Kidney capillary endothelial cell (primary cell): ENCODE measurements around the gene NENF.
"Not testable (repeated sequence)": the region's sequence is repeated elsewhere in the genome, so short reads cannot be mapped to it uniquely, and the experiment has no call there.

ENCODE experiments used
- DNase-seq: peaks from one replicate; pipeline ENCODE4 v3.0.0-alpha.2; 2018; ENCODE audit warnings: low spot score

Gene NENF

DNA sequence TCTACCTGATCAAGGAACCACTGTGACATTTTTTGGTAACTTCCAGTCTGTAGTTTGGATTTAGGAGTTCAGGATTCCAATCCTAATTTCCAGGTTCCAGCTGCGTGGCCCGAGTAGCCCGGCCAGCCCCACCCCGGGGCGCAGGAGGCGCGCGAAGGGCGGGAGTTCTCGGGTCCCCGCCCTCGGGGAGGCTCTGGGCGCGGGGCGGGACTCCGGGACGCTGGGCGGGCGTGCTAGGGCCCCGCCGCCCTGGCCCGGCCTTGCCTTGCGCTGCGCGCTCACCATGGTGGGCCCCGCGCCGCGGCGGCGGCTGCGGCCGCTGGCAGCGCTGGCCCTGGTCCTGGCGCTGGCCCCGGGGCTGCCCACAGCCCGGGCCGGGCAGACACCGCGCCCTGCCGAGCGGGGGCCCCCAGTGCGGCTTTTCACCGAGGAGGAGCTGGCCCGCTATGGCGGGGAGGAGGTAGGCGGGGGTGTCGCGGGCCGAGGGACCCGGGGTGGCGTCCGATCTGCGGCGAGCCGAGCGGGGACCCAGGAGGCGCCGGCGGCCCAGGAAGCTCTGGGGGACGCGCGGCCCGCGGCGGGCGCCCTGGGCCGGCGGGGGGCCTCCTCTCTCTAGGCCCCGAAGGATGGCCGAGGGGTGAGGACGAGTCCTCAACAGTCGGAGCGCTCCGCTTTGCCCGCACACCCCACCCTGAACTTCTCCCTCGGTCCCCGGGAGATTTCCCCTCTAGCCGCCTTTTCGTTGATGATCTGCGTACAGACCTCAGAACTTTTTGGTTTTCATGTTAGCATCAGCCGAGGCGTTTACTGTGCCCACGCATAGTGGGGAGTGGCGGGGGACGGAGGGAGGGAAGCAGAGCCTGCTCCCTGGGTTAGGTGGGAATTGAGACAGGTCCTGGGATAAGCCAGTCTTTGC, at the start of gene NENF:
TSS of gene NENF (plus strand) at position 260 of the 916 bp plus-strand sequence. CDS start at position 284, 24 bp downstream.
- peak; percentile 69 for DNase-seq

DNA sequence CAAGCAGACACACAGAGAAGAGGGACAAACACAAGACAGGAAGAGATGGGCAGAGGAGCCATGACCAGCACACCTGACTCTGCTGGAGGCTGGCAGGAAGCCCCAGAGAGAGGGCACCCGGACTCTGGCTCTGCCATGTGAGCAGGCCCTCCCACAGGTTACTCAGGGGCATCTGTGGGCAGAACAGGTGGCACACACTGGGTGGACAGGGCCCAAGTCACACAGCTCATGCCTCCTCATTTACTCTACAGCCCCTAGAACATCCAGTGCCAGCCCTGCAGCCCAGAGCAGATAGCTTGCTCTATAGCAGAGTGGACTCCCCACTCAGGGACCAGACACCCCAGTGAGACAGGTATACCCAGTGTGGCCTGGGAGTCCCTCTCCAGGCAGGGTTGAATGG, 46.7 kb upstream of the NENF start:
- DNase-seq, result no peak

DNA sequence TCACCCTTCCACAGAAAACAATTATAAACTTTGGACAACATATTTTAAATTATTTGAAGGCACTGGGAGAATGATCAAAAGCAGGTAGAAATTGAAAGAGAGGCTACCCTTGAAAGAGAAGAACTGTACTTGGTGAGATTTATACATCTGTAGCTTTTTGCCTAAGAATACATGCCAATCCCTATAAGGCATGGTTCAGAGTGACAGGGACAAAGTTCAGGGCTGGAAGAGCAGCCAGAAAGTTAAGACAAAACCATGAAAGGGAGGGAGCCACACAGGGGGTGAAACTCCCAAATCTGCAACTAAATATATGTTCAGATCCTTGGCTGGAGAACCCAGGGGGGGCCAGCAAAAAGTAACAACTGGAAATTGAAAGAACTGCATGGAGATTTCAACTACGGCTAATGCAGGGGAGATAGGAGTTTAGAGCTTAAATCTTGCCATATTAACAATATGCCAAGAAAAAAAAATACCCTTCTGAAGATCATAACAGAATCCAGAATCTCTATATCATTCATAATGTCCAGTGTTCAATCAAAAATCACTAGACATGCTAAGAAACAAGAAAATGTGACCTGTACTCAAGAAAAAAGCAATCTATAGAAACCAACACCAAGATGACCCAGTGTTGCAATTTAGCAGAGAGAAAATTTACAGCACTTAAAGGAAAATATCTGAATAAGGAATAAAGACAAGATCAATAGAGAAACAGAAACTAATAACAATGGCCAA, 43.6 kb upstream of the NENF start:
- DNase-seq, result no peak

DNA sequence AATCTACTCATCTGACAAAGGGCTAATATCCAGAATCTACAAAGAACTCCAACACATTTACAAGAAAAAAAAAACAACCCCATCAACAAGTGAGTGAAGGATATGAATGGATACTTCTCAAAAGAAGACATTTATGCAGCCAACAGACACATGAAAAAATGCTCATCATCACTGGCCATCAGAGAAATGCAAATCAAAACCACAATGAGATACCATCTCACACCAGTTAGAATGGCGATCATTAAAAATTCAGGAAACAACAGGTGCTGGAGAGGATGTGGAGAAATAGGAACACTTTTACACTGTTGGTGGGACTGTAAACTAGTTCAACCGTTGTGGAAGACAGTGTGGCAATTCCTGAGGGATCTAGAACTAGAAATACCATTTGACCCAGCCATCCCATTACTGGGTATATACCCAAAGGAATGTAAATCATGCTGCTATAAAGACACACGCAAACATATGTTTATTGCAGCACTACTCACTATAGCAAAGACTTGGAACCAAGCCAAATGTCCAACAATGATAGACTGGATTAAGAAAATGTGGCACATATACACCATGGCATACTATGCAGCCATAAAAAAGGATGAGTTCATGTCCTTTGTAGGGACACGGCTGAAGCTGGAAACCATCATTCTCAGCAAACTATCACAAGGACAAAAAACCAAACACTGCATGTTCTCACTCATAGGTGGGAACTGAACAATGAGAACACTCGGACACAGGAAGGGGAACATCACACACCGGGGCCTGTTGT, 36.9 kb upstream of the NENF start:
- DNase-seq, result not testable (repeated sequence)

DNA sequence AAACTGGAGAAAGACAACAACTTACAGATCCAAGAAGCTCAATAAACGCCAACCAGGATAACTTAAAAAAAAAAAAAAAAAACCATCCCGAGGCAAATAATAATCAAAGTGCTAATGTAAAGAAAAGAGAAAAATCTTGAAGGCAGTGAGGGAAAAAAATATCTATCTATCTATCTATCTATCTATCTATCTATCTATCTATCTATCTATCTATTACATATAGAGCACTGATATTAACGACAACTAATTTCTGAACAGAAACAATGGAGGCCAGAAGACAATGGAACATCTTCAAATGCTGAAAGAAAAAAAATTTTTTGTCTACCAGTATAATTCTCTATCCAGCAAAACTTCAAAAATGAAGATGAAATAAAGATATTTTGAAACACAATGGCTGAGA, 36.1 kb upstream of the NENF start:
- DNase-seq, result no peak

DNA sequence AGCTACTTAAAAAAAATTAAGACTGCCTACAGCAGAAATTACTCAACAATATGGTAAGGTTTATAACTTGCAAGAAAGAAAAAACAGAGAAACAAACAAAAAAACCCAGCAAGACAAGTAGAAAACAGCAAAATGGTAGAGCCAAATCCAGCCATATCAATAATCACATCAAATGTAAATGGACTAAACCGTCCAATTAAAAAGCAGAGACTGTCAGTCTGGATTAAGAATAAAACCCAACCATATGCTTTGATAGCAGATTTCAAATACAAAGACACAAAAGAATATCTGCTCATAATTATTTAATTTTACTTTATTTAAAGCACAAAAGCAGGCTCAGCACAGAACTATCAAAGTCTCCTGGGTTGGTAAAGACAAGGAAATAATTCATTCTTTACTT, 35.5 kb upstream of the NENF start:
- DNase-seq, result no peak

DNA sequence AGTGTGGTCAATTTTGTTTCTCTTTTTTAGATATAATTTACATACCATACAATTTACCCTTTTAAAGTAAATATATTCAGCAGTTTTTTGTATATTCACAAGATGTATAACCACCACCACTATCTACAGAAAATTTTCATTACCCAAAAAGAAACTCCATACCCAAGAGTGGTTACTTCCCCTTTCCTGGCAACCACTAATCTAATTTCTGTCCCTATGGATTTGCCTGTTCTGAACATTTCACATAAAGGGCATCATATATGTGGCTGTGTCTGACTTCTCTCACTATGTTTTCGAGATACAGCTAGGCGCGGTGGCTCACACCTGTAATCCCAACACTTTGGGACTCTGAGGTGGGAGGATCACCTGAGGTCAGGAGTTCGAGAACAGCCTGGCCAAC, 31.7 kb upstream of the NENF start:
- no peak for DNase-seq

DNA sequence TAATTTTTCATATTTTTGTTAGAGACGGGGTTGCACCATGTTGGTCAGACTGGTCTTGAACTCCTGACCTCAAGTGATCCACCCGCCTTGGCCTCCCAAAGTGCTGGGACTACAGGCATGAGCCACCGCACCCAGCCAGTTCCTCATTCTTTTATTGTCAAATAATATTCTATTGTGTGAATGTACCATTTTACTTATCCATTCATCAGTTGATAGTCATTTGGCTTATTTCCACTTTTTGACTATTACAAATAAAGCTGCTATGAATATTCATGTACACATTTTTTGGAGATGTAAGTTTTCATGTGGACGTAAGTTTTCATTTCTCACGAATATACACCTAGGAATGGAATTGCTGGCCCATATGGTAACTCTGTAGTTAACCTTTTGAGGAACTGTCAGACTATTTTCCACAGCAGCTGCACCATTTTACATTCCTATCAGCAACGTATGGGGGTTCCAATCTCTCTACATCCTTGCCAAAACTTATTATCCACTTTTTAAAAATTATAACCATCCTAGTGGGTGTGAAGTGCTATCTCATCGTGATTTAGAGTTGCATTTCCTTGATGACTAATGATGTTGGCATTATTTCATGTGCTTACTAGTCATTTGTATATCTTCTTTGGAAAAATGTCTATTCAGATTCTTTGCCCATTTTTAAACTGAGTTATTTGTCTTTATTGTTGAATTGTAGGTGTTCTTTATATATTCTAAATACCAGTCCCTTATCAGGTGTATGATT, 30.7 kb upstream of the NENF start:
- peak; percentile 48 for DNase-seq

DNA sequence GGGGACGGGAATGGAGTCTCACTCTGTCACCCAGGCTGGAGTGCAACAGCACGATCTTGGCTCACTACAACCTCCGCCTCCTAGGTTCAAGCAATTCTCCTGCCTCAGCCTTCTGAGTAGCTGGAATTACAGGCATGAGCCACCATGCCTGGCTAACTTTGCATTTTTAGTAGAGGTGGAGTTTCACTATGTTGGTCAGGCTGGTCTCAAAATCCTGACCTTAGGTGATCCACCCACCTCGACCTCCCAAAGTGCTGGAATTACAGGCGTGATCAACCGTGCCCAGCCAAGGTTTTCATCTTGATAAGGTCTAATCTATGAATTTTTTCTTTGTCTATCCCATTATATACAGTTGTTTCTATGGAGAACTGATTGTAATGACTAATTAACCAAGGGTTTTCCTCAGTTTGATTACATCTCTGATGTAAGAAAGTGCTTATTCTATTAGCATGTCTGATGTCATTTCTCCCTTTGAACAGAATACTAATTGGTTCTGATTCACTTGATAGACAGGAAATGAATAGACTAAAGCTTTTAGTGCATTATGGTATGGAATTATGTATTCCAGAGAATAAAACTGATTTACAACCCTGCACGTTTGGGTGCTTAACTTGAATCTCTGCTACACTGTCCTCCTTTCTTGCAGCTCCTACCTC, 29.9 kb upstream of the NENF start:
- DNase-seq, result no peak

DNA sequence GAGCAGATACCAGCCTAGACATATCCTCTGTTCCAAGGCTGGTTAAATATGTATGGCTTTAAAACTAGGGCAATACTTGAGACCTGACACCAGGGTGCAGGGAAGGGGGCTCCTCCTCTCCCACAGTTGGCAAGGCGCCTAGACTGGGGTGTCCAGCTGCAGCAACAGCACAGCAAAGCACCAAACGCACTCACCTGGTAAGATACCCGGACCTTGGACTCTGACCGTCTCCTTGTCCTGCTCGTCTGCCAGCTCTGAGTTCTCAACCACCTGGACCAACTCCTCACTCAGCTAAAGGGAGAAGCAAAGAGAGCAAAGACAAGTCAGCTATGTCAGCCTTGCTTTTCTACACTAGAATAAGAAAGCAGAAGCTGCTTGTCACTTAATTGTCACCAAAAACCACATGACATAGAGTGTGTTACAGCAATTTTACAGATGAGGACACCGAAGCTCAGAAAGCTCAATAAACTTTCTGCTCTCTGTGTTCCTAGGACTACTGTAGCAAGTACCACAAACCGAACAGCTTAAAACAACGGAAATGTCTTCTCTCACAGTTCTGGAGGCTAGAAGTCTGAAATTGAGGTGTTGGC, 22.4 kb upstream of the NENF start:
- no peak for DNase-seq

DNA sequence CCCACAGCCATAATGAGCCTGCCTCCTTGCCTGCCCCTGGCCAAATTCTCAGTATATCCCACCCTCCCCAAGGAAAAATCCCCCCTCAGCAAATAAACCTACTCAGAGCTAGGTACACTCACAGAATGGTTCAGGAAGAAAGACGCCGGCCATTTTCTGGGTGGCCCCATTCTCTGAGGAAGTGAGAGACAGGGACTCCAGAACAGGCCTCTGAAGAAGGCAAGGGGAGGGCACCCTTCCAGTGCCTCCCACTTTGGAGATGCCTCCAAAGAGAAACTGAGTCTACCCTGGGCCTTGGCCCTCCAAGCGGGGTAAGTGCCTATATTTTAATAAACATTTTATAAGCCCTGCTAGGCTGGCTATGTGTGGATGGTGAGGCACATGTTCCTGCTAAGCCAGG, 20.3 kb upstream of the NENF start:
- no peak for DNase-seq

DNA sequence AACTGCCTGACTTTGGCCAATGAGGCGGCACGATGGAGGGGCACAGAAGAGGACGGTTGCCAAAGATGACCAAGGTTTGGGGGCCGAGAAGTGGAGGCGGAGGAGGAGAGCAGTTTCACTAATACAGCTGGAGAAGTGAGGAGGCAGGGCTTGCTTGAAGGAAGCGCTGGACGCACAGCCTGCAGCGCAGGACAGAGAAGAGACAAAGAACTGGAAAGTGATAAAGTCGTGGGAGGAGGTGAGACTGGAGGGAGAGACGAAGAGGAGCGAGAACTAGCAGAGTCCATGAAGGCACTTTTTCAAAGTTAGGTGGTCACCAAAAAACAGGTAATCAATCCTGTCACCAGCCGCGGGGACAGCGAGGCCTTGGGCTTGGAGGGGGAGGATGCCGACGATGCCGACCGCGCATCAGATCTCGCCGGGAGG, 18.8 kb upstream of the NENF start:
- no peak for DNase-seq

DNA sequence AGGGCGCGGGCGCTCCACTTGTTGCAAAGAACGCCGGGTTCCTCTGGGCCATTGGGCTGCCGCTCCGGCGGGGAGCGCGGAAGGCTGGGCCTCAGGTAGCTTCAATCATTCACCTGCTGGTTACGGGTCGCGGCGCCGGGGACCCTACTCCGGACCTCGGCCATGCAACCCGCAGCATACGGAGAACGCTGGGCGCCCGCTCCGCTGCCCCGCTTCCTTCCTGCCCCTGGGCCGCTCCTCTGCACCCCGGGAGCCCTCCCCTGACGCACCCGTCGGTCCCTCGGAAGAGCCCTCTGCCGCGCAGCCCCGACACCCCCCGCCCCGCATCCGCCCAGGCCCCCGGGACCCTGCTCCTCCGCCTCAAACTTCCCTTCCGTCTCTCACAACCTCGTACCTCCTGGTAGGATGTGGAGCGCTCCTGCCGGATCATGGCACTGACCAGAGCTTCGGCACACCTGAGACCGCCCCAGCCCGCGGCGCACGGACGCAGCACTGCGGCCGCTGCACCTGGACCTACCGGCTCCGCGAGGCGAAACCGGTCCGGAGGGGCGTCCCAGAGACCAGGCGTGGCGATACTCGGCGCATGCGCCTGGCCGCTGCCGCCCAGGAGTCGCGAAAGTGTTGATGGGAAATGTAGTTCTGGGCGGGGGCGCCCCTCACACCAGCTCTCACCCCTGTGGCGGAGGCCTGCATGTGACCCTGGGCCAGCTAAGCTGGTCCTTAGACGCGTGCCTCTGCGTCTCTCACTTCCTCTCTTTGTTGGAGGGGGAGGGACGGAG, 18.2 kb upstream of the NENF start, which contains the start of gene PACC1:
TSS of gene PACC1 (minus strand) at position 559 of the 779 bp plus-strand sequence. CDS start at position 430, 129 bp downstream.
- peak; percentile 89 for DNase-seq

DNA sequence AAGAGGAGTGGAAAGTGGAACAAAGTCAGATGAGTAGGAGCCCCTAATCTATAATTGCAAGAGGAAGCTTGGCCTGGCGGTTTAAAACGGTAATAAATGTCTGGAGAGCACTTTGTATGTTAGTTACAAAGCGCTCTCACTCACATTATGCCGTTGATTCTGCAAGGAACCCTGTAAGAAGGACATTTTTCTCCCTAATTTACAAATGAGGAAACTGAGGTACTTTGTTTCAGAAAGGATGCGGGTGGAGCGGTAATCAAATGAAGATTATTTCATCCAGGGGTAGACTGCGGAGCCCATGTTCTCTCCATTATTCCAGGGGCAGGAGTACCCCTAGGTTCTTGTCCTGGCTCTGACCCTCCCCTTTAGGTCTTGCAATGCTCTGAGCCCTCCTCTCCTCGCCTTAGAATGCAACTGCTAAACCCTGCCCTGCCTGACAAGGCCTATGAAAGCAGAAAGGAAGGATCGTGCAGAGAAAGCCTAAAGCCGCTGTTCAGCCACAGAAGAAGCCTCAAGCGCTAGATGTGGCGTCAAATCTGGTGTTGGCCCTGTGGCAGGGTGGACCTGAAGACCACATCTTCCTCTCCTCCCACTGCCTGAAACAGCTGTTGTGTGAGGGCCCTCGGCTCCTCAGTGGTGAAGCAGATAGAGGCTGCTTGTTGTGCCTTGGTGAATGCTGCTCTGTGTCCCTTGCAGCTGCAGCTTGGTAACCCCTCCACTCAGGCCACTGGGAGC, 17.4 kb upstream of the NENF start:
- DNase-seq, result no peak

DNA sequence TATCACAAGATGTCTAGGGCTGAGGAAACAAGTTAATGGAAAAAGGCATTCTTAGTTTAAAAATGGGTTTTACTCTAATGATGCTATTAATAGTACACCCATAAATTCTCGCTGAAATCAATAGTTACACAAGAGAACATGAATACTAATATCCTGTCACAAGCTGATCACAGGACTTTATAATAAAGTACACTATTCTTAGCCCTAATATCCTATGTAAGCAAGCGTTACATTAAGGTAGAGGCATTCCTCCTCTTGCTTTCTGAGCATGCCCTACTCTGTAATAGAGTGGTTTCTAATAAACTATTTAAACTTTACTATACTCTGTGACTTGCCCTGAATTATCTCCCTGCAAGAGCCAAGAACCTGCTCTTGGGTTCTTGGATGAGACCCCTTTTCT, 11.6 kb upstream of the NENF start:
- no peak for DNase-seq

DNA sequence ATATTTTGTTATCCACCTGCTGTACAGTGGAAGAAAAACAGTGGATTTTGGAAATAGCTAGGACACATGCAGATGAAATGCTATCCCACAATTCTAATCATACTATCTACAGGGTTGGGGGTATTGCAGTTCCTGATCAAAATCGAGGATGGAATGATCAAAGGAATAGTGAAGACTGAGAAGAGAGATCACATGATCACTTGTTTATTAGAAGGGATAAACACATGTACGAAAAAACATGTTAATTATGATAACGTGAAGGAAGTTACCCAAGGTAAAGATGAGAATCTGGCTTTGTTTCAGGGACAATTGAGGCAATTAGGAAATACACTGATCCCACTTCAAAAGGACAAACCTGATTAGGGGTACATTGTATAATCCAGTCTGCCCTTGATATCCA, 8.8 kb upstream of the NENF start:
- DNase-seq, result no peak

DNA sequence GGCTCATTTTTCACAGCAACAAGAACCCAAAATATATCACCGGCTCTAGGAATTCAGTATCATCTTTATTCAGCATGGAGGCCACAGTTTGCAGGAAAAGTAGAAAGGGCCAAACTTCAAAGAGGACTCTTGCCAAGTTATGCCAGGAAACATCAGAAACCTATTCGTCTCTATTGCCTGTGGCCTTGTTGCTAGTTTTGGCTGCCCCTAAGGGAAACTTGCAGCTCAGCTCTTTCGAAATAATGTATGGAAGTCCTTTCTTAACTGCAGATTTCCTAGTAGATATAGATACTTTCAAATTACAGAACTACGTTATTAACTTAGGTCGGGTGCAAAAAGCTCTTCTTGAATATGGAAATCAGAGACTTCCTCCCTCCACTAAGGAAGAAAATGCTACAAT, 4.2 kb upstream of the NENF start:
- DNase-seq, result no peak

DNA sequence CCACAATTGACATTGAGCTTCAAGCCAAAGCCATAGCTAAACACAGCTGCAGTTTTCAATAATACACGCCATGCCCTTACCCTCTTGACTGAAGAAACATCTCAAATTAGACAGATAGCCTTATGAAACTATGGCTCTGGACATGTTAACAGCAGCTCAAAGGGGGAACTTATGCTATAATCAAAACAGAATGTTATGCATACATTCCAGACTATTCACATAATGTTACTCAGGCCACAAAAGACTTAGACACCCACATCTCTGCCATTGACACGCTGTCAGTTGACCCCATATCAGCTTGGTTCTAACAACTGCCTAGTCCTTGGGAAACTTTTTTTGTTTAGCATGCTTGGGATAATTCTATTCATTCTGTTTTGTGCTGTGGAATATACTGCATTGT, 2.3 kb upstream of the NENF start:
- no peak for DNase-seq

DNA sequence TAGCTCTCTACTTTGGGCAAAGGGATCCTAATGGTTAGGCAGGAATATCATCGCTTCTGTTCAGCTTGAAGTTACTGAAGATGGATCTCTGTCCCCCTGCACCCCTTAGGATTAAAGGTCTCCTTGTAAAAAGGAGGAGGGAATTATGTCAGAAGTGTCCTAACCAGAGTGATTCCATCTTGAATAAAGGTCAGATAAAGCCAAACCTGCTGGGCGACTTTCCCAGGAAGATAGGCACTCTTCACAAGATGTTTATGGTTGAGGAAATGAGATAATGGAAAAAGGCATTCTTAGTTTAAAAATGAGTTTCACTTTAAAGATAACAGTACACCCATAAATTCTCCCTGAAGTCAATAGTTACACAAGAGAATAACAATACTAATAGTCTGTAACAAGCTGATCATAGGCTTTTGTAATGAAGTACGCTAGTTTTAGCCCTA, 1.7 kb upstream of the NENF start:
- DNase-seq, result no peak
